H1 (cell line): ENCODE measurements around the gene IL3. TPM values are rescaled to one million over a fixed set of nuclear protein-coding genes. Genes with fewer than 3 reads are reported as not detected.

Experiments used
- polyA plus RNA-seq, 7 experiments: library from polyadenylated mRNA; depleted of rRNA in 3 of 7; stranded (reverse) in 5 of 7; unstranded in 2 of 7; fragments of >200 nt in 5 of 7; fragments of 200-250 nt in 2 of 7; gene quantifications; 1 replicate in 5 of 7; 2 replicates in 1 of 7; 4 replicates in 1 of 7; pipeline versions ENCODE4 v1.2.1 to v1.2.3, GENCODE V29; 2011 to 2013; ENCODE audit warnings: missing spikeins in 2 of 7, mixed read lengths in 2 of 7
- small RNA-seq: library from polyadenylated mRNA; stranded (forward); fragments of <200 nt; extraction: miRNeasy Mini kit (QIAGEN cat#:217004); gene quantifications from one replicate; pipeline ENCODE3, GENCODE V24; 2013; ENCODE audit not compliant: insufficient read depth
- total RNA-seq: library from RNA; stranded (reverse); fragmentation: NEBNext Ultra II Directional; extraction: Animal tissue kit (Norgen Biotek cat#: 25700); gene quantifications from 2 replicates; pipeline ENCODE4 v1.2.1, GENCODE V29; 2021

The IL3 gene
- total and polyA plus RNA-seq, 2 of the 8 experiments (the other 6 are each of a cell fraction or from before 2014, with no cell fraction given), result not detected

Small RNA genes within 50 kb of the gene (small RNA-seq; reads per million reads assigned to genes)
- gene RF00285, result not detected

Other genes with a start within 250 kb of the IL3 start
- gene MEIKIN, start 115.0 kb upstream of the IL3 start, total RNA-seq, result not detected in 2 replicates
- not detected in 2 replicates for gene MEIKIN, start 115.0 kb upstream of the IL3 start, polyA plus RNA-seq (2011; rRNA removed)
- gene ACSL6, start 49.0 kb upstream of the IL3 start, total RNA-seq, result 2.4 and 3.8 TPM in 2 replicates
- 2.3 and 3.4 TPM in 2 replicates for gene ACSL6, start 49.0 kb upstream of the IL3 start, polyA plus RNA-seq (2011; rRNA removed)
- not detected in 2 replicates for gene CSF2, start 13.1 kb downstream of the IL3 start, total RNA-seq
- not detected in 2 replicates for gene CSF2, start 13.1 kb downstream of the IL3 start, polyA plus RNA-seq (2011; rRNA removed)
- 7.4 and 8.2 TPM in 2 replicates for gene P4HA2, start 167.2 kb downstream of the IL3 start, total RNA-seq
- gene P4HA2, start 167.2 kb downstream of the IL3 start, polyA plus RNA-seq (2011; rRNA removed), result 8.9 and 9.3 TPM in 2 replicates
- 8.3 and 10.7 TPM in 2 replicates for gene PDLIM4, start 197.0 kb downstream of the IL3 start, total RNA-seq
- gene PDLIM4, start 197.0 kb downstream of the IL3 start, polyA plus RNA-seq (2011; rRNA removed), result 29.1 and 37.7 TPM in 2 replicates
- gene SLC22A4, start 233.7 kb downstream of the IL3 start, total RNA-seq, result 0.54 and 0.60 TPM in 2 replicates
- 0.31 and 0.45 TPM in 2 replicates for gene SLC22A4, start 233.7 kb downstream of the IL3 start, polyA plus RNA-seq (2011; rRNA removed)